ENCODE measurements around the gene KIT.
"Not testable (repeated sequence)": the region's sequence is repeated elsewhere in the genome, so short reads cannot be mapped to it uniquely, and the experiment has no call there.

KIT gene

DNA sequence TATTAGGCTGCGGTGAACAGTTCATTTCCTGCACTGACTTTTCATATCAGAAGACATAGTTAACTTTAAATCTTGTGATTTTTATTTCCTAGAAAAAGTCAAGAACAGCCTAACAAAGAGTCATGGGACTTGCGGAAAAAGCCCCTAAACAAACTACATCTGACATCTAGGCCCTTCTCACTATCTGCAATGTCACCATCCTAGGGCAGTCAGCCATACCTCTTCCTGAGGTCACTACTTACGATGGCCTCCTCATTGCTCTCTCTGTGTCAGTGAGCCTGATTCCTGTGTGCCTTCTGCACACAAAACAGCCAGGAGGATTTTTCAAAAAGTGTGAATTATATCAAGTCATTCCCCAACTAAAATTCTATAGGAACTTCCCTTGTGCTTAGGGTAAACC lies 22.4 kb upstream of the KIT start:
- DNase-seq (ENCODE audit: extremely low read depth, low read depth), result no peak
- TF ChIP-seq, protein P1, sequence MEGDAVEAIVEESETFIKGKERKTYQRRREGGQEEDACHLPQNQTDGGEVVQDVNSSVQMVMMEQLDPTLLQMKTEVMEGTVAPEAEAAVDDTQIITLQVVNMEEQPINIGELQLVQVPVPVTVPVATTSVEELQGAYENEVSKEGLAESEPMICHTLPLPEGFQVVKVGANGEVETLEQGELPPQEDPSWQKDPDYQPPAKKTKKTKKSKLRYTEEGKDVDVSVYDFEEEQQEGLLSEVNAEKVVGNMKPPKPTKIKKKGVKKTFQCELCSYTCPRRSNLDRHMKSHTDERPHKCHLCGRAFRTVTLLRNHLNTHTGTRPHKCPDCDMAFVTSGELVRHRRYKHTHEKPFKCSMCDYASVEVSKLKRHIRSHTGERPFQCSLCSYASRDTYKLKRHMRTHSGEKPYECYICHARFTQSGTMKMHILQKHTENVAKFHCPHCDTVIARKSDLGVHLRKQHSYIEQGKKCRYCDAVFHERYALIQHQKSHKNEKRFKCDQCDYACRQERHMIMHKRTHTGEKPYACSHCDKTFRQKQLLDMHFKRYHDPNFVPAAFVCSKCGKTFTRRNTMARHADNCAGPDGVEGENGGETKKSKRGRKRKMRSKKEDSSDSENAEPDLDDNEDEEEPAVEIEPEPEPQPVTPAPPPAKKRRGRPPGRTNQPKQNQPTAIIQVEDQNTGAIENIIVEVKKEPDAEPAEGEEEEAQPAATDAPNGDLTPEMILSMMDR (IDR thresholded peaks at IDR 0.05; ENCODE audit: low read depth, low read length), result no peak

DNA sequence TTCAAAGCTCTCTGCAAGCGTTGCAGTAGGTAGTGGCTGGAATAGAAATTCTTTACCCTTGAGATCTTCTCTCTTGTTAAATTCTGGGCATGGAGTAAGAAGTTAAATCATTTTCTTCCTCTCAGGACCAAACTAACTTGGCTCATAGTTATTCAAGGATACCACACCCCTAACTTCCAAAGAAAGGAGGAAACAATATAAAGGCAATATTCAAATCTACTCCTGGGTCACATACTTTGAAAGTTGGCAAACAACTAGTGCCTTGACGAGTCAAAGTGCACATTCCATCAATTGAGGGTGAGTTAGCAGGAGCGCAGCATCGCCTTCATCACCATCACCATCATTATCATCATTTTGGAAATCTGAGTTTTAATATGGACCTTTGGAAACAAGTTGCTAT lies 20.4 kb upstream of the KIT start:
- TF ChIP-seq, protein P1 (IDR thresholded peaks at IDR 0.05; ENCODE audit: low read depth, low read length), result no peak
- DNase-seq (ENCODE audit: extremely low read depth, low read depth), result no peak

DNA sequence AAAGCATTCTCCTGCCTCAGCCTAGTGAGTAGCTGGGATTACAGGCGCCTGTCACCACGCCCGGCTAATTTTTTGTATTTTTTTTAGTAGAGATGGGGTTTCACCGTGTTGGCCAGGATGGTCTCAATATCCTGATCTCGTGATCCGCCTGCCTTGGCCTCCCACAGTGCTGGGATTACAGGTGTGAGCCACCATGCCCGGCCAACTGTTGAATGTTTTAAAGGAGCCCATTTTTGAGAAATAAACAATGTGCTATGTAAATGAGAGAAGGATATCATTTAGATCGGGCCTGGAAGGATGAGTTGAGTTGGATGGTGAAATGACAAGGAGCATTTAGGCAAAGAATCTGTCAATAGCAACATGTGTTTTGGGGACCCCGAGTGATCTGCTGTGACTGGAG lies 16.7 kb upstream of the KIT start:
- DNase-seq (ENCODE audit: extremely low read depth, low read depth), result not testable (repeated sequence)

DNA sequence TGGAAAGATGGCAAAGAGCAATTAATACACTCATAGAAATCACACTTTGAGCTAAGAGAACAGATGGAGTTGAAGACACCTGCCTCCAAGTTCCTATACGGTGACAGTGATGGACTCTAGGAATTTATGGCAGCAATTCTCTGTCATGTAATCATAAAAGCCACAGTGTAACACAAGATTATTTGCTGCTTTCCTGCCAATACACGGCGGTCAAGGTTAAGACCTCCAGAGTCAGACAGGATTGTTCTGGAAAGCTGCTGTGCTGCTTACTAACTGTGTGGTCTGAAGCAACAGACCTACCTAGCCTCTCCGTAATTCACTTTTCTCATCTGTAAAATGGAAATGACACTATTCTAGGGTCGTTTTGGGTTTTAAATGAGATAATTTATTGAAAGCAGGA lies 14.6 kb upstream of the KIT start:
- no peak for DNase-seq (ENCODE audit: extremely low read depth, low read depth)
- TF ChIP-seq, protein P1 (IDR thresholded peaks at IDR 0.05; ENCODE audit: low read depth, low read length), result no peak

DNA sequence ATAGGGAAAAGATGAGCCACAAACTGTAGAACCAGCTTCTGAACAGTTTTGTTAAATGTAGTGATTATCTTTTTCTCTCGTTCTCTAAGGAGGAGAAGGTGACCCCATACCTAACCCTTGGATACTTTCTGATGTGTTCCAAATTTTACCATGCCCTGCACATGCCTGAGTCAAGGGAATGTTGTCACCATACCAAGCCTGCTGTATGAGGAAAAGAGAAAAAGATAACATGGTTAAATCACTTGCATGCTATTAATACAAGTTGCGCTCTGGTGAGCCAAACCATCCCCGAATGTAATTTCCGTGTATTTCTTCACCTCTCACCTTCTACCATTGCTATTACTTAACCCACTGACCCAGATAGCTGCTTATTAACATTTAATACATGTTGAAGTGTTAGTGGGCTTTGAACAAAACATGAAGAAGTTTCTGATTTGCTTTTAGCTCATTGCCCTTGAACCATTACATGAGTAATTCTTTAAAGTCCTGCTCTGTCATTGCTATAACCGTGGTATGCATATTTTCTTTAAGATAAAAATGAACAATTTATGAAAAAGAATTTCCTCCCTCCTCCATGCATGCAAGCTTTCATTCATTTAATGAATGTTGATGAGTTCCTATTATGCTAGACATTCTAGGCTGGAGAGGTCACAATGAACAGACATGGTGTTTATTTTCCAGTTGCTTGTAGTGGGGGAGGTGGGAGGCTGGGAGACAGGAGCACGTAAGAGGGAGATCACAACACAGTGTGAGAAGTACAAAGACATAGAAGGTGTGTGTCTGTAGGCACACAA lies 13.6 kb upstream of the KIT start:
- DNase-seq (ENCODE audit: extremely low read depth, low read depth), result no peak

DNA sequence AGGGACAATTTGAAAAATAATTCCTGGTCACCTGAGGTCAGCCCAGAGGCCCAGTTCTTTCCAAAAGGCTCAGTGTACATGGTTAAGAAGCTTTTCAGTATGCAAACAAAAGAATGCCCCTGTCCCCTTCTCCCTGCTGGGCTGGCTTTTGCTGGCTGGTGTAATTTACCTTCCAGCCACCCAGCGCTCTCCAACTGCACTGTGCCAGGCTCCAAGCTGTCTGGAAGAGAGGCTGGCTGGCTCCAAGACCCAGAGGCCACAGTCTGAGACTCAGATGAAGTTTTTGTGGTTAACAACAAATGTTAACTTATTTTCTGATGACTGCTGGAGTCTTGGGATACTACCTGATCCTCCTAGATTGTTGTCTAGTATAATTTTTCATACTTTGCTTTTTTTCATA lies 11.9 kb upstream of the KIT start:
- DNase-seq (ENCODE audit: extremely low read depth, low read depth), result no peak
- TF ChIP-seq, protein P1 (IDR thresholded peaks at IDR 0.05; ENCODE audit: low read depth, low read length), result no peak

More for the DNA sequence above, 13.6 kb upstream of the KIT start:
- TF ChIP-seq, protein P1 (IDR thresholded peaks at IDR 0.05; ENCODE audit: low read depth, low read length), result no peak

DNA sequence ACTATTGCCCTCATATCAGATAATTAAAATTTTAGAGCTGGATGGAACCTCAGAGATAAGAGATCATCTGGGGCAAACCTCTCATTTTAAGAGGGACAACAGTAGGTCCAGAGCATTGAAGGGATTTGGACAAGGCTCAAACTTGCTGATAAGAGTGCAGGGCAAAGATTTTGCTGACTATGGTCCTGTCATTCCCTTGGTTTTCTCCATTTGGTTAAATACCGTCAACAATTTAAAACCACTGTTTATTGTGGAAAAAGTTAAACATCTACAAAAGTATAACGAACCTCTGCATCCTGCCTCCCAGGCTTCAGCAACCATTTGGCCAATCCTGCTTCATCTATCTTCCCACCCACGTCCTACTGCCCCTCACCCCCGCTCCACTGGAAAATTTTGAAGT lies 10.7 kb upstream of the KIT start:
- no peak for DNase-seq (ENCODE audit: extremely low read depth, low read depth)
- TF ChIP-seq, protein P1 (IDR thresholded peaks at IDR 0.05; ENCODE audit: low read depth, low read length), result no peak

DNA sequence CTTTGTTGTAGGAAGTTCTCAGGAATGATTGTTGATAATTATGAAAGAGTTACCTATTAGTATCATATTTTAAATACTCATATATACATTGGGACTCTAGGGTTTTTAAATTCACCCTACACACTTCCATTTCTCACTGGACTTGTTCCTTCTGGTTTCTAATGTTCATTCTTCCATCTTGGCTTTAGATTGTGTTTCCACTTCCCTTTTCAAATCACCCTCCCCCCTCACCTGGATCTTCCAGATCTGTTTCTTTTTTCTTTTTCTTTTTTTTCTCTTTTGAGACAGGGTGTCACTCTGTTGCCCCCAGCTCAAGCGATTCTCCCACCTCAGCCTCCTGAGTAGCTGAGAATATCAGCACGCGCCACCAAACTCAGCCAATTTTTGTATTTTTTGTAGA lies 6.7 kb upstream of the KIT start:
- TF ChIP-seq, protein P1 (IDR thresholded peaks at IDR 0.05; ENCODE audit: low read depth, low read length), result no peak
- DNase-seq (ENCODE audit: extremely low read depth, low read depth), result no peak
